Measurements from ENCODE around the gene CLCF1. TPM values are rescaled to one million over a fixed set of nuclear protein-coding genes. Genes with fewer than 3 reads are reported as not detected.
"Not testable (repeated sequence)": the region's sequence is repeated elsewhere in the genome, so short reads cannot be mapped to it uniquely, and the experiment has no call there.

Gene CLCF1
- total RNA-seq, 1 donor = 9.4 TPM

DNA sequence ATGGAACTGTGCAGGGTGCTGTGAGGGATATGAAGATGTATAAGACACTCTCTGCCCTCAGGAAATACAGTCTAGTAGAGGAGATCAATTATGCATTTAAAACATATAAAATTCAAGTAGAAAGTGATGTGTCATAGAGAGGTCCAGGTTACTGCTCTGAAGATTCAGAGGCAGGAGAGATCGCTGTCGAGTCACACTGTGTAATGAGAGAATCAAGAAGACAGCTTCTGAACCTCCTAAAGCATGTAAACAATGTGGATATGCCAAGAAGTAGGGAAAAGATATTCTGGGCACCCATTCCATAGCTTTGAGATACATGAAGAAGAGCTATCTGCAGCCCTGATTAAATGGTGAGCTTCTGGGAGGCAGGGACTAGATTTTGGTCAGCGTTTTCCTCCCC is 53.4 kb downstream of the CLCF1 start:
- TF ChIP-seq, protein P1, sequence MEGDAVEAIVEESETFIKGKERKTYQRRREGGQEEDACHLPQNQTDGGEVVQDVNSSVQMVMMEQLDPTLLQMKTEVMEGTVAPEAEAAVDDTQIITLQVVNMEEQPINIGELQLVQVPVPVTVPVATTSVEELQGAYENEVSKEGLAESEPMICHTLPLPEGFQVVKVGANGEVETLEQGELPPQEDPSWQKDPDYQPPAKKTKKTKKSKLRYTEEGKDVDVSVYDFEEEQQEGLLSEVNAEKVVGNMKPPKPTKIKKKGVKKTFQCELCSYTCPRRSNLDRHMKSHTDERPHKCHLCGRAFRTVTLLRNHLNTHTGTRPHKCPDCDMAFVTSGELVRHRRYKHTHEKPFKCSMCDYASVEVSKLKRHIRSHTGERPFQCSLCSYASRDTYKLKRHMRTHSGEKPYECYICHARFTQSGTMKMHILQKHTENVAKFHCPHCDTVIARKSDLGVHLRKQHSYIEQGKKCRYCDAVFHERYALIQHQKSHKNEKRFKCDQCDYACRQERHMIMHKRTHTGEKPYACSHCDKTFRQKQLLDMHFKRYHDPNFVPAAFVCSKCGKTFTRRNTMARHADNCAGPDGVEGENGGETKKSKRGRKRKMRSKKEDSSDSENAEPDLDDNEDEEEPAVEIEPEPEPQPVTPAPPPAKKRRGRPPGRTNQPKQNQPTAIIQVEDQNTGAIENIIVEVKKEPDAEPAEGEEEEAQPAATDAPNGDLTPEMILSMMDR (IDR thresholded peaks at IDR 0.05; ENCODE audit: insufficient read depth, low read length) = no peak
- H3K4me3 ChIP-seq (ENCODE audit: low read depth, low read length) = no peak overlapping the region
- no peak for DNase-seq (ENCODE audit: low read depth)

GRCh38 chr11:67318876-67319275 is 54.5 kb downstream of the CLCF1 start:
- H3K4me3 ChIP-seq (ENCODE audit: low read depth, low read length) = peak overlapping the region; percentile 92
- DNase-seq (ENCODE audit: low read depth) = not testable (repeated sequence)

DNA sequence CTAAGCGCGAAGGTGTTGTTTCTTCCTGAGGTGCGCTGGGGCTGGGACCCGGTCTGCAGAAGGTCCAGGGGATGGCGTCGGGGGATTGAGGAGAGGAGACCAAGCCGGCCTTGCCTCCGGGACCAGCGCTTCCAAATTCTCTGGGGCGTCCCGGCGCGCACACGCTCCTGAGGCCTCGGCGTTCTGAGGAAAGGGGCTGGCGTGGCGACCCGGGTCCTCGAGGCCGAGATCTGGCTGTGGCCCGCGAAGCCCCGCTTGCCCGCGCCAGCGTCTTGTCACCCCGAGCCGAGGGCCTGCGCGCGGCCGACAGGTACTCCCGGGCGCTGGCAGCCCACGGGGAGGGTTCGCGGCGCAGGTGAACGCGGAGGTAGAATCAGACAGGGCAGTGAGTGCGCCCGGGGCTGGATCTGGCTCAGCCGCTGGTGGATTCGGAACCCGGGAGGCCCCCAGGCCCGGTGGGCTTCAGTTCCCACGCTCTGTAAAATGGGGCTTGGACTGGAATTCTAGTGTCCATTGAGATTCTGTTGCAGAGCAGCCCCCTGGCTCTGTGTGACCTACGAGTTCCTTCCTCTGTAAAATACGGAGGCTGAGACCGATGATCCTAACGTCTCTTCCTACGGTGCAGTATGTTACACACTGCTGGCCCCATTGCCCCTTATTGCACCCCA is 55.4 kb downstream of the CLCF1 start:
- TF ChIP-seq, protein P1 (IDR thresholded peaks at IDR 0.05; ENCODE audit: insufficient read depth, low read length) = no peak
- H3K4me3 ChIP-seq (ENCODE audit: low read depth, low read length) = peak overlapping the region; percentile 92
- DNase-seq (ENCODE audit: low read depth) = no peak

DNA sequence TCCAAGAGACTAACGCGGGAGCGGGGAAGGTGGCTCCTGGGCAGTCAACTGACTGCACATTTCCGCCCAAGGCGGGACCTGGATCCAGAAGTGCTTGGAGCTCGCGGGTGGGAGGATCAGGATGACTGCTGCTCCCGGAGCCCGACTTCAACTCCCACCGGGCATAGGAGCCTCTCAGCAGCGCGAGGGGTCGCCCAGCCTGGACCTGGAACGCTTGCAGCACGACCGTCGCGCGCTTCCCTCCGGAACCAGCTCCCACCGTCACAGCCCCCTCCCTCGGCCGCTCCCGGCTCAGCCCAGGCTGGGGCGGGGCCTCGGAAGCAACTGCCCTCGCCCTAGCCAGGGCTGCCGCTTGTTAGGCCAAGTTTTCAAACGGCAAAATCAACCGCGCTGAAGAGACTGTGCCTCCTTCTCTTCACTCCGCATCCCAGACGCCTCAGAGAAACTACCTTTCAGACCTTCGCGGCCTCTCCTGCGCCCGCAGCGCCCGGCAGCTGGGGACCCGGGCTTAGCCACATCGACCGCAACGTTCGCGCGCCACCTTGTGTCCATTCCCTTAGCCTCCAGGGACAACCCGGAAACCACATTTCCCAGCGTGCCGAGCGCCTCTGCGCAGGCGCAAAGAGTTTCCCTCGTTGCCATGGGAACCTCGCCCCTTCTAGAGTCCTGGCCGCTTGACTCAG is 56.1 kb downstream of the CLCF1 start:
- H3K4me3 ChIP-seq (ENCODE audit: low read depth, low read length) = peak overlapping the region; percentile 92
- DNase-seq (ENCODE audit: low read depth) = peak; percentile 94
- TF ChIP-seq, protein P1 (IDR thresholded peaks at IDR 0.05; ENCODE audit: insufficient read depth, low read length) = peak; percentile 87

GRCh38 chr11:67316882-67317204 is 56.6 kb downstream of the CLCF1 start:
- H3K4me3 ChIP-seq (ENCODE audit: low read depth, low read length) = peak overlapping the region; percentile 92
- no peak for DNase-seq (ENCODE audit: low read depth)
- TF ChIP-seq, protein P1 (IDR thresholded peaks at IDR 0.05; ENCODE audit: insufficient read depth, low read length) = no peak

DNA sequence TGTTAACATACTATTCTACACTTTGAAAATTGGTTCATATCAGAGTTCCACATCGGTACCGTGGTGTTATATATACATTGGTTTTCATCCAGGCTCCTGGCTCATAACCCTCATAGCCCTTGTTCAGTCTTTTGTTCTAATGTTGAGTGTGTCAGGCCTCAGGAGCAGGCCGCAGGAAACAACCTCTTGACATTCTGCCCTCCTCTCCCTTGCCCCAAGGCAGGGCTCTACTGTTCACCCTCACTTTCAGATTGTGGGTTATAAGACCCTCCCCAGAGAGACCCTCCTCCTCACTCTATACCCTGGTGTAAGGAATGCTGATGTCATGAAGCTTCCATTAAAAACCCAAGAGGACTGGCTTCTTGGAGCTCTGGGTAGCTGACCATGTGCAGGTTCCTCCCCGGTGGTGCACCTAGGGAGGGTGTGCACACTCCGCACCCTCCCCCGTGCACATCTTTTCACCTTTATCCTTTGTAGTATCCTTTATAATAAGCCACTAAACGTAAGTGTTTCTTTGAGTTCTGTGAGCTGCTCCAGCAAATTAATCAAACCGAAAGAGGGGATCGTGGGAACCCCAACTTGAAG is 58.0 kb downstream of the CLCF1 start:
- TF ChIP-seq, protein P1 (IDR thresholded peaks at IDR 0.05; ENCODE audit: insufficient read depth, low read length) = no peak
- H3K4me3 ChIP-seq (ENCODE audit: low read depth, low read length) = no peak overlapping the region
- no peak for DNase-seq (ENCODE audit: low read depth)

- TF ChIP-seq, protein P1 (IDR thresholded peaks at IDR 0.05; ENCODE audit: insufficient read depth, low read length) = no peak
- no peak overlapping the region for H3K4me3 ChIP-seq (ENCODE audit: low read depth, low read length)
- DNase-seq (ENCODE audit: low read depth) = no peak
These were observed 59.2 kb downstream of the CLCF1 start for GRCh38 chr11:67314218-67314617.

All from fibroblast of the aortic adventitia (primary cell).